Lung (tissue), 12 donors: ENCODE measurements around the gene NAXE. TPM values are rescaled to one million over a fixed set of nuclear protein-coding genes. Genes with fewer than 3 reads are reported as not detected.

Experiments
- ATAC-seq: fragments of 200-7000 bp; cut with Tn5 transposase; one replicate; pipeline ENCODE4 v1.9.1; 2020; ENCODE audit warnings: moderate number of reproducible peaks; ENCODE audit not compliant: insufficient read depth, low FRiP score
- DNase-seq, 3 donors: peaks; one replicate each; pipeline ENCODE4 v3.0.0-alpha.2; 2013 to 2017
- H3K27ac ChIP-seq, 2 donors: one replicate each; pipeline ENCODE4 v1.5.1; 2013; ENCODE audit warnings: mild to moderate bottlenecking in 2 of 2, moderate library complexity in 2 of 2, control low read depth in 1 of 2, inconsistent platforms in 1 of 2, low read depth in 1 of 2, low read length in 1 of 2
- H3K27me3 ChIP-seq, 3 donors: one replicate each; pipeline ENCODE4 v1.5.1; 2013; ENCODE audit warnings: low read length in 2 of 3; ENCODE audit not compliant: control insufficient read depth in 3 of 3, insufficient read depth in 3 of 3
- H3K36me3 ChIP-seq, 4 donors: one replicate each; pipeline ENCODE4 v1.5.1; 2013; ENCODE audit warnings: low read length in 4 of 4, mild to moderate bottlenecking in 1 of 4, moderate library complexity in 1 of 4; ENCODE audit not compliant: control insufficient read depth in 4 of 4, insufficient read depth in 4 of 4
- H3K4me1 ChIP-seq, 5 donors: one replicate each; pipeline ENCODE4 v1.5.1; 2013; ENCODE audit warnings: low read length in 5 of 5, mild to moderate bottlenecking in 2 of 5, moderate library complexity in 1 of 5; ENCODE audit not compliant: control insufficient read depth in 5 of 5, insufficient read depth in 5 of 5
- H3K4me3 ChIP-seq: one replicate; pipeline ENCODE4 v1.5.1; 2013; ENCODE audit warnings: mild to moderate bottlenecking, control low read depth, moderate library complexity
- H3K9ac ChIP-seq, 2 donors: one replicate each; pipeline ENCODE4 v1.5.1; 2013; ENCODE audit warnings: low read length in 2 of 2, control low read depth in 1 of 2; ENCODE audit not compliant: insufficient read depth in 1 of 2
- H3K9me3 ChIP-seq, 4 donors: one replicate each; pipeline ENCODE4 v1.5.1; 2013; ENCODE audit warnings: low read length in 3 of 4, mild to moderate bottlenecking in 1 of 4, moderate library complexity in 1 of 4; ENCODE audit not compliant: control insufficient read depth in 4 of 4, insufficient read depth in 3 of 4
- WGBS, 2 donors: extraction: QIAGEN DNeasy Blood & Tissue Kit; methylation state at CpG; one replicate each; pipeline ENCODE4 v1.1.7; 2013; 5-methylcytosine and 5-hydroxymethylcytosine counted together
- polyA plus RNA-seq, 2 donors: library from polyadenylated mRNA; stranded (reverse); fragments of 200-250 nt; gene quantifications; one replicate each; pipeline ENCODE4 v1.2.1, GENCODE V29; 2013
- total RNA-seq, 2 donors: library from RNA; depleted of rRNA in 1 of 2; stranded (reverse); fragments of >200 nt in 1 of 2; gene quantifications; one replicate each; pipeline ENCODE4 v1.2.1, GENCODE V29; 2014 to 2021
- TF ChIP-seq, protein P1 (sequence below): IDR thresholded peaks from 2 replicates; pipeline ENCODE4 v1.5.1; 2012; ENCODE audit warnings: mild to moderate bottlenecking; ENCODE audit errors: control extremely low read depth, extremely low read depth
- donor health status: control.
- donor health status: control.
- donor health status: Bipolar disorder and iron deficiency.
- donor health status: healthy.
- donor health status: DM: yes; HTN: yes; CAD: no.

NAXE gene
- total and polyA plus RNA-seq, 4 donors = 38.1 to 95.8 (median 78.8) TPM

DNA sequence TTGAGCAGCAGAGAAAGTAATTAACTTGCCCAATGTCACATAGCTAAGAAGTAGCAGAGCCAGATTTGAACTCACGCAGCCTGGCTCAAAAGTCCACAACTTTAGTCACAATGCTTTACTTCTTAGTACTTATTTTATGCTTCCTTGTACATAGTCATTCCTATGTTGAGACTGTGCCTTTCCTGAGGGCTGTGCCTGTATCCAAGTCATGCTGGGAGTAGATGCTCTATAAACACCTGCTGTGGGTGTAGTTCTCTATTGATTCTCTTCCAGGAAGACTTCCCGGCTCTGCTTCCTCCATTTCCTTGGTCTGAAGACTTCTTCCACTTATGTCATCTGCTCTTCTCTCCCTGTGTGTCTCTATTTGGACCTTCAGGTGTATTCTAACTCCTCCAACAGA lies 35.9 kb upstream of the NAXE start:
- no peak for ATAC-seq
- no peak for DNase-seq
- Histone ChIP-seq H3K4me3 (no peak overlapping the region), H3K9ac (no peak overlapping the region), H3K27ac (no peak overlapping the region), H3K27me3 (no peaks in the 10 kb centered on the region), H3K4me1 (no peaks in the 10 kb centered on the region), H3K9me3 (no peaks in the 10 kb centered on the region), H3K36me3 (peaks cover 0 to 8% (median 0%) of the 10 kb centered on the region in 4 donors)
- 91 to 98% methylated on average over 2 of the region's 2 CpGs for WGBS, 2 donors
- TF ChIP-seq, protein P1, sequence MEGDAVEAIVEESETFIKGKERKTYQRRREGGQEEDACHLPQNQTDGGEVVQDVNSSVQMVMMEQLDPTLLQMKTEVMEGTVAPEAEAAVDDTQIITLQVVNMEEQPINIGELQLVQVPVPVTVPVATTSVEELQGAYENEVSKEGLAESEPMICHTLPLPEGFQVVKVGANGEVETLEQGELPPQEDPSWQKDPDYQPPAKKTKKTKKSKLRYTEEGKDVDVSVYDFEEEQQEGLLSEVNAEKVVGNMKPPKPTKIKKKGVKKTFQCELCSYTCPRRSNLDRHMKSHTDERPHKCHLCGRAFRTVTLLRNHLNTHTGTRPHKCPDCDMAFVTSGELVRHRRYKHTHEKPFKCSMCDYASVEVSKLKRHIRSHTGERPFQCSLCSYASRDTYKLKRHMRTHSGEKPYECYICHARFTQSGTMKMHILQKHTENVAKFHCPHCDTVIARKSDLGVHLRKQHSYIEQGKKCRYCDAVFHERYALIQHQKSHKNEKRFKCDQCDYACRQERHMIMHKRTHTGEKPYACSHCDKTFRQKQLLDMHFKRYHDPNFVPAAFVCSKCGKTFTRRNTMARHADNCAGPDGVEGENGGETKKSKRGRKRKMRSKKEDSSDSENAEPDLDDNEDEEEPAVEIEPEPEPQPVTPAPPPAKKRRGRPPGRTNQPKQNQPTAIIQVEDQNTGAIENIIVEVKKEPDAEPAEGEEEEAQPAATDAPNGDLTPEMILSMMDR = no peak

DNA sequence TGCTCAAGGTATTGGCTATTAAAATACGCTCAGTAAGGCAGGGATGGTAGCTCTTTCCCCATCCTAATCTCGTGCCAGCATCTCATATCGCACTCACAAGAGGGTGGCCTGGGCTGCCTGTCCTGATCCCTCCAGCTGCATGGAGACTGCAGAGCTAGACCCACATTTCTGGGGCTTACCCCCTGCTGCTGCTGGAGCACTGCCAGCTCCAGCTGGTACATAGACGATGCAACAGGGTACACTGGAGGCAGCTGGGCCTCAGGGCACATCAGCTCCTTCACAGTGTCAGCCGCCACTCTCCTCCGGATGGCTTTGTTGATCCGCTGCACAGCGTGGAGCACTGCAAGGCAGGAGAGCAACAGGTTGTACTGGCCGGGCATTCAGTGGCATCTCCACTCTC lies 35.2 kb upstream of the NAXE start:
- no peak overlapping the region for H3K4me3 ChIP-seq
- H3K4me1 ChIP-seq = no peaks in the 10 kb centered on the region
- TF ChIP-seq, protein P1 = no peak
- H3K9me3 ChIP-seq = no peaks in the 10 kb centered on the region
- no peak overlapping the region for H3K27ac ChIP-seq
- DNase-seq (no peak), ATAC-seq (no peak)
- no peaks in the 10 kb centered on the region for H3K27me3 ChIP-seq
- H3K9ac ChIP-seq = no peak overlapping the region
- WGBS, 2 donors = 79 to 83% methylated on average over 9 of the region's 9 CpGs
- peaks cover 0 to 8% (median 0%) of the 10 kb centered on the region in 4 donors for H3K36me3 ChIP-seq

- Histone ChIP-seq H3K27me3 (no peaks in the 10 kb centered on the region), H3K4me3 (no peak overlapping the region), H3K27ac (no peak overlapping the region), H3K9me3 (peaks cover 0 to 1% (median 0%) of the 10 kb centered on the region in 4 donors), H3K9ac (no peak overlapping the region), H3K4me1 (no peaks in the 10 kb centered on the region), H3K36me3 (peaks cover 0 to 12% (median 3%) of the 10 kb centered on the region in 4 donors)
- 89 to 92% methylated on average over 7 of the region's 8 CpGs for WGBS, 2 donors
- no peak for DNase-seq
- TF ChIP-seq, protein P1 = no peak
- no peak for ATAC-seq
These were observed 32.3 kb upstream of the NAXE start for GRCh38 chr1:156559086-156559796.
